GM21423 (cell line): ENCODE results near the gene LYPD5.
"Not testable (repeated sequence)": the region's sequence is repeated elsewhere in the genome, so short reads cannot be mapped to it uniquely, and the experiment has no call there.

Source experiments
- ATAC-seq: cut with Tn5 transposase; IDR thresholded peaks from one replicate; pipeline ENCODE4 v1.9.1; 2021; ENCODE audit warnings: mild to moderate bottlenecking, moderate library complexity; ENCODE audit not compliant: unreplicated experiment

LYPD5 gene, protein sequence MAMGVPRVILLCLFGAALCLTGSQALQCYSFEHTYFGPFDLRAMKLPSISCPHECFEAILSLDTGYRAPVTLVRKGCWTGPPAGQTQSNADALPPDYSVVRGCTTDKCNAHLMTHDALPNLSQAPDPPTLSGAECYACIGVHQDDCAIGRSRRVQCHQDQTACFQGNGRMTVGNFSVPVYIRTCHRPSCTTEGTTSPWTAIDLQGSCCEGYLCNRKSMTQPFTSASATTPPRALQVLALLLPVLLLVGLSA

DNA sequence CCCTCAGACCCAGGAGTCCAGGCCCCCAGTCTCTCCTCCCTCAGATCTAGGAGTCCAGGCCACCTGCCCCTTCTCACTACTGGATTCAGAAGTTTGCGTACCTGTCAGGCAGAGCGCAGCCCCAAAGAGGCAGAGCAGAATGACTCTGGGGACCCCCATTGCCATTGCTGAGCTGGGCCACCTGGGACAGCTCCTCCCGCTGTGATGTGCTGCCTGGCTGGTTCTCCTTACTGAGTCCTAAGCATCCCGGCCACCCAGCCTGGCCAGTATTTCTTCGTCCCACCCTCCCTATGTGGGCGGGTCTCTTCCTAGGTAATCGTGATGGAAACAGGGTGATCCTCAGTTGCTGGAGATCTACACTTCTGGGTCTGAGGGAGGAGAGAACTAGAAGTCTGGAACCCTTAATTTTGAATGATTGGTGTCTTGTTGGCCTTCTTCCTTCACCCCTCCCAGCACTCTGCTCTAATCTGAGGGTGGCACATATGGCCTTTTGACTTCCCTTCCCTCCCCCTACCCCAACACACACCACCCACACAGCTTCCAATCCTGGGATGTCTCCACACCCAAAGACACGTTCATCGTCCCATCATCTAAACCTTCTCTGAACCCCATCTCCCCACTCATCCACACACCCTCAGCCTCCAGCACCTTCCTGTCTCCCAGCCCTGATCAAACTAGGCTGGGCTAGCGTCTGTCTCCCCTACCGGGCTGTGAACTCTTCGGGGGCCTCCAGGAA, at the start of gene LYPD5:
Gene LYPD5 (minus strand): TSS at position 232 of the 736 bp plus-strand sequence. CDS start 67 bp downstream, at position 165.
- ATAC-seq, result no peak

DNA sequence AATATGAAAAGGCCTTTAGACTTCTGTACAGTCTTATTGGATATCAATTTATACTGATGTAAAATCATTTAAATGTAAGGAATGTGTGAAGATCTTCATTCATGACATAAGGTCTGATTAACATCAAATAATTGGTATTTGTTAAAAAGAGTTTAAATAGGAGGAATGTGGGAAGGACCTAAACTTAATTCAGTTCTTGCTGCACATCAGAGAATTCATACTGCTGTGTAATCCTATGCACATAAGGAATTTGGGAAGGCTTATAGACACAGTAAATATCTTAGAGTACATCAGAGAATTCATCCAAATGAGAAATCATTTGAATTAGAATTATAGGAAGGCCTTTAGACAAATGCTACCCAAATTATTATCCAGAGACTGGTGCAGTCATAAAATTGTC, 46.6 kb upstream of the LYPD5 start:
- ATAC-seq, result no peak

DNA sequence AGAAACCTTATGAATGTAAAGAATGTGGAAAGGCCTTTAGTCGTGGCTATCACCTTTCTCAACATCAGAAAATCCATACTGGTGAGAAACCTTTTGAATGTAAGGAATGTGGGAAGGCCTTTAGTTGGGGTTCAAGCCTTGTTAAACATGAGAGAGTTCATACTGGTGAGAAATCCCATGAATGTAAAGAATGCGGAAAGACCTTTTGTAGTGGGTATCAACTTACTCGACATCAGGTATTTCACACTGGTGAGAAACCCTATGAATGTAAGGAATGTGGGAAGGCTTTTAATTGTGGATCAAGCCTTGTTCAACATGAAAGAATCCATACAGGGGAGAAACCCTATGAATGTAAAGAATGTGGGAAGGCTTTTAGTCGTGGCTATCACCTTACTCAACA, 45.6 kb upstream of the LYPD5 start:
- ATAC-seq, result no peak

DNA sequence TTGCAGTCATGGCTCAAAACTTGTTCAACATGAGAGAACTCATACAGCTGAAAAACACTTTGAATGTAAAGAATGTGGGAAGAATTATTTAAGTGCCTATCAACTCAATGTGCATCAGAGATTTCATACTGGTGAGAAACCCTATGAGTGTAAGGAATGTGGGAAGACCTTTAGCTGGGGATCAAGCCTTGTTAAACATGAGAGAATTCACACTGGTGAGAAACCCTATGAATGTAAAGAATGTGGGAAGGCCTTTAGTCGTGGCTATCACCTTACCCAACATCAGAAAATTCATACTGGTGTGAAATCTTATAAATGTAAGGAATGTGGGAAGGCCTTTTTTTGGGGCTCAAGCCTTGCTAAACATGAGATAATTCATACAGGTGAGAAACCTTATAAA, 45.0 kb upstream of the LYPD5 start:
- no peak for ATAC-seq

DNA sequence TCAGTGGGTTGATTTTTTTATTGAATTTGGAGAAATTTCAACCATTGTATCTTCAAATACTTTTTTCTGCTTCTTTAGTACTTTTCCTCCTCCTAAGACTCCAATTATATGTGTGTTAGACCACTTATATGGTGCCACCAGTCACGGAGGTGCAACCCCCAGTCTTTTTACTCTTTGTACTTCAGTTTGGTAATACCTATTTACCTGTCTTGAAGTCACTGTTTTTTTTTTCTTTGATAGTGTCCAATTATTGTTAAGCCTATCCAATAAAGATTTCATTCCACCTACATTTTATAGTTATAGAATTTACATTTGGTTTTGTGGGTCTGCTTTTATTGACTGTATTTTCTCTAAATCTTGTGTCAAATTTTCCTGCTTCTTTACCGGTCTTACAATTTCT, 39.8 kb upstream of the LYPD5 start:
- ATAC-seq, result no peak

DNA sequence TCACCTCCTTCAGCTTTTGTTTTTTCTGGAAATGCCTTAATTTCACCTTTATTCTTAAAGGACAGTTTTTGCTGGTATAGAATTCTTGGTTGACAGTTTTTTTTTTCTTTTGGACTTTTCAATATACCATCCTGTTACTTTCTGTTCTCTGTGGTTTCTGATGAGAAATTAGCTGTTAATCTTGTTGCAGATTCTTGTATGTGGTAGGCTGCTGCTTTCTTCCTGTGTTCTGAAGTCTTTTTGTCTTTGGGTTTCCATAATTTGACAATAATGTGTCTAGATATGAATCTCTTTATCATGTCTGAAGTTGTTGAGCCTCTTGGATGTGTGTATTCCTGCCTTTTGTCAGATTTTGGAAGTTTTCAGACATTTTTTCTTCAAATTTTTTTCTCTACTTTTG, 36.9 kb upstream of the LYPD5 start:
- ATAC-seq, result no peak

DNA sequence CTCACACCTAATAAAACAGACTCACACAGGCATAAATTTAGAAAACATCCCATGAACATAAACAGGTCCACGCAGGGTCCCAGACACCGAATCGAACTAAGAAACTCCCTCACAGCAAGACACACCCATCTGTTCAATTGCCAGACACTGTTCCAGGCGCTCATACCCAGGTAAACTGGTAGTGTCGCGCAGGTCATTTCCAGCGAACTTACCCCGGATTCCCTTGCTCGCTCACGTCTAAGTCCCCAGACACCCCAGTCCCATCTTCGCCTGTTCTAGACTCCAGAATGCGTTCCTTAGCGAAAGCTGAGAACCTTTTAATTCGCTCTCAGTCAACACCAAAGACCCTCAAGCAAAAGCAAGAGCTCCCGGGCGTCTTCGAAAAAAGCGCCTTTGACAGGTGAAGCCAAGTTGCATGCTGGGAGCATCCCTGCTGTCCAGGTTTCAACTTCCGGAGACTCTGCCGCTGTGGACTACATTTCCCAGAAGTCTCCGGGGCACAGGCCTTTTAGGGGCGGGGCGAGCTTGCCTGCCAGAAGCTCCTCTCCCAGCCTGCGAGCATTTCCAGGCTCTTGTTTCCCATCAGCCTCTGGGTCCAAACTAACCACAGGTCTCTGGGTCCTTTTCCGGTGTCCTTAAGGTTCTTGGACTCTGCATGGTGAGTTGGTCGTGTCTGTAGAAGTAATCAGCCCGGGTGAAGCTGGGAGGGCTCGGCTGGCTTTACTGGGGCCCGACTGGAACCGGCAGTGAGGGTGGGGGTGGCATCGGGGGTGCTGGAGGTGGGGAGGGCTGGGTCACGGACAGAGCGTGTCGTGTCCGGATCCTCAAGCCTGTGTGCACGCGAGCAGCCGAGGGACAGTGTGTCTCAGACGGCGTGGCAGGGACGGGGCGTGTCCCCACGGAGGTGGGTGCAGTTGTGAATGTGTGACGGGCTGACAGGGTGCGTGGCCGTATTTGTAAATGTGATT, 24.8 kb upstream of the LYPD5 start, which contains the start of gene ZNF283:
Gene ZNF283 (plus strand): TSS at position 535 of the 968 bp plus-strand sequence. CDS start 6,184 bp downstream, outside the sequence.
- peak; percentile 88 for ATAC-seq

DNA sequence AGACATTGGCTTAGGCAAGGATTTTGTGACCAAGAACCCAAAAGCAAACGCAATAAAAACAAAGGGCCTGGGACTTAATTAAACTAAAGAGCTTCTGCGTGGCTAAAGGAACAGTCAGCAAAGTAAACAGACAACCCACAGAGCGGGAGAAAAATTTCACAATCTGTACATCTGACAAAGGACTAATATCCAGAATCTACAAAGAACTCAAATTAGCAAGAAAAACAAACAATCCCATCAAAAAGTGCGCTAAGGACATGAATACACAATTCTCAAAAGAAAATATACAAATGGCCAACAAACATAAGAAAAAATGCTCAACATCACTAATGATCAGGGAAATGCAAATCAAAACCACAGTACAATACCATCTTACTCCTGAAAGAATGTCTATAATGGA, 22.3 kb upstream of the LYPD5 start:
- ATAC-seq, result not testable (repeated sequence)

DNA sequence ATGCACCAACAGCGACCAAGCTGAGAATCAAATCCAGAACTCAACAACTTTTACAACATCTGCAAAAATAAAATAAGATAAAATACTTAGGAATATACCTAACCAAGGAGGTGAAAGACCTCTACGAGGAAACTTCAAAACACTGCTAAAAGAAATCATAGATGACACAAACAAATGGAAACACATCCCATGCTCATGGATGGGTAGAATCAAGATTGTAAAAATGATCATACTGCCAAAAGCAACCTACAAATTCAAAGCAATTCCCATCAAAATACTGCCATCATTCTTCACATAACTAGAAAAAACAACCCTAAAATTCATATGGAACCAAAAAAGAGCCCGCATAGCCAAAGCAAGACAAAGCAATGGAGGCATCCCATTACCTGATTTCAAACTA, 21.6 kb upstream of the LYPD5 start:
- not testable (repeated sequence) for ATAC-seq

DNA sequence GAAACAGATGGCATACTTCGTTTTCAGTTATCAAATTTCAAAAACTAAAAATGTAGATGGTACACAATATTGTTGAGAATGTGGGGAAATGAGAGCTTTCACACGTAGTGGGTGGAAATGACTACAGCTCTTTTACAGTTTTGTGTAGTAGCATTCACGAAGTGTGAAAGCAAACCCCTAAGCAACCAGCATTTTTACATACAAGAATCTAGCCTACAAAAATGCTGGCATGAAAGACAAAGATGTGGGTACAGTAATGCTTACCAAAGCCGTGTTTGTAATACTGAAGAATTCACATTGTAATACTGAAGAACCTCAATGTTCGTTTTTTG, 18.6 kb upstream of the LYPD5 start:
- no peak for ATAC-seq

DNA sequence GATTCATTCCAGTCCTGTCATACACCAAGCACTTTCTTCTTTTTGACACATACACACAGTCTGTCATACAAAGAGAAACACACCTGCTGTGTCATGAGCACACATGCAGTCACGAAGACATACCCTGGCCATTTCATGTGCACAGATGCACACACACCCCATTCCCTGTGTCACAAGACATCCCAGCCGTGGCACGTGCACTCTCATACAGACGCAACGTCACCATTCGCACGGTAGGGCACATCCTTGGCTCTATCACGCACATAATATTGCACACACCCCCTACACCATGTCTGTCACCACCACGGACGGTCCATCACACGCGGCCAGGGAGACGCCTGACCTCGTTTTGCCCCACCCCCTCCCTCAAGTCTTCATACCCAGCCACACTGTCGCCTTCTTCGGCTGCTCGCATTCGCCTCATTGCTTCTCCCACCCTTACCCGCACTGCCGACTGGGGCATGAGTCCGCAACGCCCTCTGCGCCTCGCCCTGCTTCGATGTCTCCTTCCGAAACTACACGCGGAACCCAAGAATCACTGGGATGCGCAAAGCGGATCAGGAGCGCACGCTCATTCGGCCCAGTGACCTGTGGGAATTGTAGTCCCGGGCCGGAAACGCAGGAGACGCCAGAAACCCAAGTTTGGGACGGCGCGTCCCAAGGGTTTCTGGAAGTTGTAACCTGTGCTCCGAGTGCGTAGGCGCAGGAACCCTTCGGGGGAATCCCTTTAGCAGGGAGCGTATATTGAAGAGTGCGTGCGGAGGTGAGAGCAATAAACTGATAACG, 18.0 kb upstream of the LYPD5 start:
- ATAC-seq, result no peak

DNA sequence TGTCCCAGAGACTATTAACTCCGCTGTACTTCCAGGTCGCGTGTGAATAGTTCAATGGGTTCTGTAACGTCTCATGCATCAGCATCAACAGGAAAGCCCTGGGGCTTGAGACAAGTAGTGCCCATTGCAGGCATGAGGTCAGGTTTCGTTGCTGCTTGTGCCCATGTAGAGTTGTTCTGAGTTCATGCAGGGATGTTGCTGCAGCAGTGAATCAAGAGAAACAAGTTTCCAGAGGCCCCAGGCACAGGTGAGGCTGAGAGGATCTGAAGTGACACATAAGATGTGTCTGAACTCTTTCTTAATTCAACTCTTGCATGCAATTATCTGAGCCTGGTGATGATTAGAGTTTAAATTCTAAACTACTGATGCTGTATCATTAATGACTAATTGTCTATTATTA, 16.3 kb upstream of the LYPD5 start:
- no peak for ATAC-seq

DNA sequence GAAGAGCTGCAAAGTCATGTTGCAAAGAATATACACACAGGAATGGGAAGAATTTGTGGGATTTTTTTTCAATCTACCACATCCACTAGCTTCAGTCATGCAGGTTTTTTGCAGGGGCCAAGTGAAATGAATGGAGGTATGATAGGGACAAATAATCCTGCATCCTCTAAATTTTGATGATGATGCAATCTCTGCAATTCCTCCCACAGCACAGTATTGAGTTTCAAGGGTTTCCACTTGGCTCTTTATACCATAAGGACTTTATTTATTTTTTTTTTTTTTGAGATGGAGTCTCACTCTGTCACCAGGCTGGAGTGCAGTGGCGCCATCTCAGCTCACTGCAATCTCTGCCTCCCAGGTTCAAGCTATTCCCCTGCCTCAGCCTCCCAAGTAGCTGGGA, 15.2 kb upstream of the LYPD5 start:
- ATAC-seq, result not testable (repeated sequence)

DNA sequence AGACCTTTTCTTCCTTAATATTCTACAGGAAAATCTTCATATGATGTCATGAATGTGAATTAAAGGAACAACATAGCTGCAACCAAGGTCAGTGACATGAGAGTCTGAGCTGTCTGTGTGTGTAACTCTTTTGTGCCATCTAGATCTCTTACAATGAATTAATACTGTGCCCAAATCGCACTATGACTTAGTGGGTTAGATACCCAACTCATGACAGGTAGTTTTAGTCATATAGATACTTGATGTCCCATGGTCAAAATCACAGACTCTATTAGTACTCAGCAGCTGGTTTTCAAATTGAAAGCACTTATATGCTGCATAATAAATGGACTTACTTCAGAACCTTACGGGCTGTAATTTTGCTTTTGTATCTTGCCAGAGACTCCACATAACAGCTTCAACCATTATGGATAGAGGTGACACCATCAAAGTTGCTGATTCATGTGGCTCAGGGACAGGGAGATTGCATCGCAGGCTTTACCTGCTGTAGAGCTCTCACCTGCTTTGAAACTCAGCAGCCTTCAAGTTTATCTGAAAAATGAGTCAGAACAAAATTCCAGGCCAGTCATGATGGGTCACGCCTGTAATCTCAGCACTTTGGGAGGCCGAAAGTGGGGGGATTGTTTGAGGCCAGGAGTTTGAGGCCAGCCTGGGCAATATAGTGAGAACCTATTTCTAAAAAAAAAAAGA, 12.6 kb upstream of the LYPD5 start:
- ATAC-seq, result no peak

DNA sequence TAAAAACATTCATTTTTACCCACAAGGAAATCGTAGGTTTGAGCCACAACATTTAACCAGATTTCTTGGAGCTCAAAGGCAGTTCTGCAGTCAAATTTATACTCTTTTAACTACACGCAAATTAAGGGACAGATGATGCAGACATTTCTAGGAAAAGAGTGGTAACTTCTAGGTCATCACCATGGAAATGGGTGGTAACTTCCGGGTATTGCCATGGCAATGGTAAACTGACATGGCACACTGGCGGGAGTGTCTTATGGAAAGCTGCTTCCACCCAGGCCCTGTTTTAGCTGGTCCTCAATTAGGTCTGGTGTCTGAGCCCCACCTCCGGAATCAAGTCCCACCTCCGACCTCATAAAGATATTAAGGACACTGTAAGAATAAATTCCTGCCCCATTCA, 10.4 kb upstream of the LYPD5 start:
- no peak for ATAC-seq

DNA sequence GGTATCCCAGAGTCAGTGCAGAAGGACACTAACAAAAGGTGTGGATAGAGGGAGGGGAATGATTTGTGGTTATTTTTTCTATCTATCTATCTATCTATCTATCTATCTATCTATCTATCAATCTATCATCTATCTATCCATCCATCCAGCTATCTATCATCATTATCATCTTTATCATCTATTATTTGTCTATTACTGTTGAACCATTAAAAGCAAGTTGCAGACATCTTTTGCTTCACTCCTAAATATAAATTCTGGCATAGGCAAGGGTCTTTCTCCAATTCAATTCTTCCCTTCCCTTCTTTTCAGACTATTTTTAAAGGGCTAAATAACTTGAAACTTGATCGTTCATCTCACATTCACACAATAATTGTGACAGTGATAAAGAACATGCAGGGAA, 10.0 kb upstream of the LYPD5 start:
- no peak for ATAC-seq

DNA sequence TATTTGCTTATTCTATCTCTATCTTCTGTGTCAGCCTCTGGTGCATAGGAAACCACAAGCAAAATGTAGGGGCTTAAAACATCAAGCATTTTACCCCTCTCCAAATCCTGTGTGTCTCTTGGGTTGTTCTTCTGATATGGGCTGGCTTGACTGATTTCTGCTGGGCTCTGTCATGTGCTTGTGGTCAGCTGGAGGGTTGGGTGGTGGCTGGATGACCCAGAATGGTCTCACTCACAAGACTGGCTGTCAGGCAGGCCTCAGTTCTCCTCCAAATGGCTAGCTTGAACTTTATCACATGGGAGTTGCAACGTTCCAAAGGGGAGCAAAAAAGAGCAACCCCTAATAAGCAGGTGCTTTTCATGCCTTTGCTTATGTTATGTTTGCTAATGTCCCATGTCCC, 9.6 kb upstream of the LYPD5 start:
- no peak for ATAC-seq

DNA sequence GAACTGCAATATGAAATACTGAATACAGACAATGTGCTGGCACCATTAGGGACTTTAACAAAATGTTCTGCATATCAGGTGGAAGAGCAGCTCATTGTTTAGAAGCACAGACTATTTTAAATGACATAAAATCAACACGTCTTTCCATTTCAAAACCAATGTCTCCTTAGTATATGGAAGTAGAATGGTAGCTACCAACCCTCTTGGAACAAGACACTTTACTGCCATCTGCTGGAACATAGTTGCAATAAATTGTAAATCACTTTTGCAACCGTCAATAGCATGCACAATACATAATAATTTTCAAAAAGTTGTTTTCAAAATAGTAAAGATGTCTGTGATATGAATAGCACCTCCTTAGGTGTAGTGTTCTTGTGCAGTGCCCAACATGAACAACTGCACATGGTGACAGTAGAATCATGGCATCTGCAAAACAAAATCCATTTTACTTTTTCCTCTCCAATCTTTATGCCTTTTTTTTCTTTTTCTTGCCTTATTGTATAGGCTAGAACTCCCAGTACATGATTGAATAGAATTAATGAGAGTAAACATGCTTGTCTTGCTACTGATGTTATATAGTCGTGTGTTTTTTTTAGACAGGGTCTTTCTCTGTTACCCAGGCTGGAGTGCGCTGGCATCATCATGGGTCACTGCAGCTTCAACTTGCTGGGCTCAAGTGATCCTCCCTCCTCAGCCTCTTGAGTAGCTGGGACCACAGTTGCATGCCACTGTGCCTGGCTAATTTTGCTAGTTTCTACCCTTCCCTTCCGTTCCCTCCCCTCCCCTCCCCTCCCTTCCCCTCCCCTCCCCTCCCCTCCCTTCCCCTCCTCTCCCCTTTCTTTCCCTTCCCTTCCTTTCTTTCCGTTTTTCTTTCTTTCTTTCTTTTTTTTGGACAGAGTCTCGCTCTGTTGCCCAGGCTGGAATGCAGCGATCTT, 7.8 kb upstream of the LYPD5 start:
- no peak for ATAC-seq

DNA sequence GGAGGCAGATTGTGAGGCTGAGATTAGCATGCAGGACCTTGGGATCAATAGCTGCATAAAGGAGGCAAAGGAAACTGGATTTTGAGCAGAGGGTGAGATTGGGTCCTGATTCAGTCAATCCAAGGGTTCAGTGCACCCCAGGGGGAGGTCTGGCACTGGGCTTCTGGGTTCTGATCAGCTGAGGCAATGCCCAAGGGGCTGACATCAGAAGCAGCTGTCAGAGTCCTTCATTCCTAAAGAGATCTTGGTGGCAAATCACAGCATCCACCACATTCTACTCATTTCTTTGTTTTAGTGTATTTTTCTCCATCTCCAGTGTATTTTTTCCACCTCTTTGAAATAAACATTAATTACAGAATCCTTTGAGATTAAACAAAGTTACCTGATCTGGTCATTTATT, 5.4 kb upstream of the LYPD5 start:
- ATAC-seq, result no peak
